NB4 (cell line): Measurements from ENCODE around the gene AFF3.

ENCODE experiments used
- MYC ChIP-seq: IDR thresholded peaks from 2 replicates; pipeline ENCODE4 v1.6.1; 2011; ENCODE audit warnings: low read depth, low read length
- POLR2A ChIP-seq: IDR thresholded peaks from 2 replicates; pipeline ENCODE4 v1.6.1; 2011; ENCODE audit warnings: mild to moderate bottlenecking; ENCODE audit not compliant: insufficient read length; ENCODE audit errors: extremely low read depth
- TF ChIP-seq, protein P1 (sequence below): IDR thresholded peaks from one replicate; pipeline ENCODE4 v1.5.1; 2012; ENCODE audit warnings: low read depth, low read length
- TF ChIP-seq, protein P2 (sequence below): IDR thresholded peaks from 2 replicates; pipeline ENCODE4 v1.6.1; 2011; ENCODE audit warnings: low read depth, low read length

DNA sequence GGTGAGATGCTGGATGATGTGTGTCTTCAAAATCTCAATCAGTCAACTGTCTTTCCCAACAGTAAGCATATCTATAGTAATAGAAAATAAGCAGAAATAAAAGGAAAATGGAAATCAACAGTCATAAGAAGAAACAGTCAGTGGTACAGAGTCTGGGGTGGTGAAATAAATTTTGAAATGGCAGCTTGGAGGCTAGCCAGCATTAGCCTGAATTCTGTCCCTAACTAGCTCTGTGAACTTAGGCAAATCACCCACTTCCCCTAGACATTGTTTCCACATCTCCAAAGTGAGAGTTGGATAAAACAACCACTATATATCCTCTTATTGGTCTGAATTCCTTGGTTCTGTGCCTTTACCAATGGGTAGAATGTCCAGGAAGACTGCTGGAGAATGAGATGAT lies 462.9 kb downstream of the AFF3 start:
- TF ChIP-seq, protein P1, sequence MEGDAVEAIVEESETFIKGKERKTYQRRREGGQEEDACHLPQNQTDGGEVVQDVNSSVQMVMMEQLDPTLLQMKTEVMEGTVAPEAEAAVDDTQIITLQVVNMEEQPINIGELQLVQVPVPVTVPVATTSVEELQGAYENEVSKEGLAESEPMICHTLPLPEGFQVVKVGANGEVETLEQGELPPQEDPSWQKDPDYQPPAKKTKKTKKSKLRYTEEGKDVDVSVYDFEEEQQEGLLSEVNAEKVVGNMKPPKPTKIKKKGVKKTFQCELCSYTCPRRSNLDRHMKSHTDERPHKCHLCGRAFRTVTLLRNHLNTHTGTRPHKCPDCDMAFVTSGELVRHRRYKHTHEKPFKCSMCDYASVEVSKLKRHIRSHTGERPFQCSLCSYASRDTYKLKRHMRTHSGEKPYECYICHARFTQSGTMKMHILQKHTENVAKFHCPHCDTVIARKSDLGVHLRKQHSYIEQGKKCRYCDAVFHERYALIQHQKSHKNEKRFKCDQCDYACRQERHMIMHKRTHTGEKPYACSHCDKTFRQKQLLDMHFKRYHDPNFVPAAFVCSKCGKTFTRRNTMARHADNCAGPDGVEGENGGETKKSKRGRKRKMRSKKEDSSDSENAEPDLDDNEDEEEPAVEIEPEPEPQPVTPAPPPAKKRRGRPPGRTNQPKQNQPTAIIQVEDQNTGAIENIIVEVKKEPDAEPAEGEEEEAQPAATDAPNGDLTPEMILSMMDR = no peak
- TF ChIP-seq, protein P2, sequence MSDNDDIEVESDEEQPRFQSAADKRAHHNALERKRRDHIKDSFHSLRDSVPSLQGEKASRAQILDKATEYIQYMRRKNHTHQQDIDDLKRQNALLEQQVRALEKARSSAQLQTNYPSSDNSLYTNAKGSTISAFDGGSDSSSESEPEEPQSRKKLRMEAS = no peak
- TF ChIP-seq POLR2A = no peak
- no peak for TF ChIP-seq MYC
